IMR-90 (cell line): ENCODE results near the gene GLDC. TPM values are rescaled to one million over a fixed set of nuclear protein-coding genes. Genes with fewer than 3 reads are reported as not detected.

Experiments used
- ATAC-seq: fragments of 200-7000 bp; cut with Tn5 transposase; 2 replicates; pipeline ENCODE4 v1.9.1; 2020; ENCODE audit warnings: low read depth, mild to moderate bottlenecking, moderate library complexity
- BruUV-seq: library from RNA; stranded (reverse); fragments of 400-500 nt; replicated peaks from 2 replicates; lab custom pipeline; 2021; lab: Mats Ljungman, UMichigan
- CTCF ChIA-PET: fragments of 300-600 bp; formaldehyde crosslinking; extraction: SDS; loops from one replicate; lab custom pipeline; 2021; ENCODE audit warnings: antibody characterized with exemption; lab: Yijun Ruan, JAX
- POLR2A ChIA-PET: fragments of 300-600 bp; sonication (Branson Sonifier 250); formaldehyde crosslinking; loops from one replicate; lab custom pipeline; 2022; ENCODE audit warnings: antibody characterized with exemption; ENCODE audit not compliant: unreplicated experiment; lab: Charles Lee
- DNase-seq: peaks from one replicate; pipeline ENCODE4 v3.0.0; 2013
- H2AFZ ChIP-seq: replicated peaks from 2 replicates; pipeline ENCODE3; 2013; ENCODE audit warnings: low read length, mild to moderate bottlenecking; ENCODE audit not compliant: poor library complexity
- H2AK5ac ChIP-seq: 2 replicates; pipeline ENCODE4 v1.6.1; 2013; ENCODE audit warnings: low read depth, low read length, inconsistent platforms
- H2AK9ac ChIP-seq: replicated peaks from 2 replicates; pipeline ENCODE3; 2013; ENCODE audit warnings: mild to moderate bottlenecking, low read depth, low read length, moderate library complexity; ENCODE audit not compliant: poor library complexity
- H2BK120ac ChIP-seq: 2 replicates; pipeline ENCODE4 v1.6.1; 2013; ENCODE audit warnings: low read depth, low read length, inconsistent platforms
- H2BK15ac ChIP-seq: 3 replicates; pipeline ENCODE4 v1.6.1; 2013; ENCODE audit warnings: low read depth, low read length, inconsistent platforms
- H2BK20ac ChIP-seq: 2 replicates; pipeline ENCODE4 v1.6.1; 2013; ENCODE audit warnings: low read depth, mild to moderate bottlenecking, inconsistent platforms, low read length, moderate library complexity
- H2BK5ac ChIP-seq: 2 replicates; pipeline ENCODE4 v1.6.1; 2013; ENCODE audit warnings: mild to moderate bottlenecking, low read depth, low read length, inconsistent platforms; ENCODE audit not compliant: poor library complexity, severe bottlenecking
- H3K14ac ChIP-seq: replicated peaks from 2 replicates; pipeline ENCODE4 v1.6.1; 2013; ENCODE audit warnings: low read depth, low read length, inconsistent platforms
- H3K18ac ChIP-seq: 2 replicates; pipeline ENCODE4 v1.6.1; 2013; ENCODE audit warnings: low read depth, low read length, control low read depth
- H3K23ac ChIP-seq: 2 replicates; pipeline ENCODE4 v1.6.1; 2013; ENCODE audit warnings: low read depth, low read length, inconsistent platforms
- H3K27ac ChIP-seq: 2 replicates; pipeline ENCODE4 v1.5.1; 2013; ENCODE audit warnings: mild to moderate bottlenecking, control low read depth, low read length; ENCODE audit not compliant: insufficient read depth
- H3K27me3 ChIP-seq: 2 replicates; pipeline ENCODE4 v1.6.1; 2013; ENCODE audit warnings: low read length; ENCODE audit not compliant: control insufficient read depth, insufficient read depth
- H3K36me3 ChIP-seq: 2 replicates; pipeline ENCODE4 v1.6.1; 2013; ENCODE audit warnings: low read length, mixed read lengths; ENCODE audit not compliant: control insufficient read depth, insufficient read depth
- H3K4ac ChIP-seq: 2 replicates; pipeline ENCODE4 v1.6.1; 2013; ENCODE audit warnings: low read depth, low read length, inconsistent platforms
- H3K4me1 ChIP-seq: 2 replicates; pipeline ENCODE4 v1.6.1; 2013; ENCODE audit warnings: low read length, mixed read lengths; ENCODE audit not compliant: control insufficient read depth, insufficient read depth
- H3K4me2 ChIP-seq: 2 replicates; pipeline ENCODE4 v1.6.1; 2013; ENCODE audit warnings: low read depth, mild to moderate bottlenecking, control low read depth, low read length, moderate library complexity
- H3K4me3 ChIP-seq: 2 replicates; pipeline ENCODE4 v1.5.1; 2013; ENCODE audit warnings: low read depth, mild to moderate bottlenecking, control low read depth, low read length, moderate library complexity; ENCODE audit not compliant: insufficient read depth
- H3K56ac ChIP-seq: 2 replicates; pipeline ENCODE4 v1.6.1; 2013; ENCODE audit warnings: low read length, inconsistent platforms; ENCODE audit not compliant: insufficient read depth; ENCODE audit errors: extremely low read depth
- H3K79me1 ChIP-seq, 2 experiments: 2 replicates each; pipeline ENCODE4 v1.6.1; 2013; ENCODE audit warnings: low read length in 2 of 2, inconsistent platforms in 1 of 2, low read depth in 1 of 2
- H3K9ac ChIP-seq: 2 replicates; pipeline ENCODE4 v1.6.1; 2013; ENCODE audit warnings: low read depth, low read length, control low read depth
- H3K9me1 ChIP-seq: 2 replicates; pipeline ENCODE4 v1.6.1; 2013; ENCODE audit warnings: low read length, inconsistent platforms; ENCODE audit not compliant: insufficient read depth
- H3K9me3 ChIP-seq: 2 replicates; pipeline ENCODE4 v1.6.1; 2013; ENCODE audit warnings: low read length; ENCODE audit not compliant: control insufficient read depth, insufficient read depth
- H4K20me1 ChIP-seq: 2 replicates; pipeline ENCODE4 v1.6.1; 2013; ENCODE audit warnings: low read length, inconsistent platforms; ENCODE audit not compliant: insufficient read depth
- H4K5ac ChIP-seq: 2 replicates; pipeline ENCODE4 v1.6.1; 2013; ENCODE audit warnings: mild to moderate bottlenecking, low read depth, low read length, control low read depth
- H4K8ac ChIP-seq, 2 experiments: 2 replicates each; pipeline ENCODE4 v1.6.1; 2013; ENCODE audit warnings: low read depth in 2 of 2, low read length in 2 of 2, control low read depth in 1 of 2, inconsistent platforms in 1 of 2
- H4K91ac ChIP-seq: 2 replicates; pipeline ENCODE4 v1.6.1; 2013; ENCODE audit warnings: low read depth, low read length, inconsistent platforms; ENCODE audit not compliant: insufficient read depth
- BHLHE40 ChIP-seq: fragments of 150-350 bp; IDR thresholded peaks from 2 replicates; pipeline ENCODE4 v1.6.1; 2016; ENCODE audit warnings: mild to moderate bottlenecking, low read depth, low read length
- CEBPB ChIP-seq: IDR thresholded peaks from 2 replicates; pipeline ENCODE4 v1.6.1; 2012; ENCODE audit warnings: low read depth, low read length, improper control_type of control experiment
- FOS ChIP-seq: fragments of 150-350 bp; IDR thresholded peaks from 2 replicates; pipeline ENCODE4 v1.6.1; 2016; ENCODE audit warnings: low read depth, low read length
- MAFK ChIP-seq: IDR thresholded peaks from 2 replicates; pipeline ENCODE4 v1.6.1; 2012; ENCODE audit warnings: low read depth, low read length, improper control_type of control experiment
- MAZ ChIP-seq: IDR thresholded peaks from 2 replicates; pipeline ENCODE4 v1.6.1; 2012; ENCODE audit warnings: low read depth, mild to moderate bottlenecking, low read length, improper control_type of control experiment, moderate library complexity, borderline replicate concordance
- MXI1 ChIP-seq: IDR thresholded peaks from 2 replicates; pipeline ENCODE4 v1.6.1; 2012; ENCODE audit warnings: low read depth, mild to moderate bottlenecking, low read length, moderate library complexity, borderline replicate concordance
- NFE2L2 ChIP-seq: fragments of 150-350 bp; IDR thresholded peaks from 2 replicates; pipeline ENCODE4 v1.6.1; 2016; ENCODE audit warnings: low read depth, mild to moderate bottlenecking, low read length
- POLR2A ChIP-seq: IDR thresholded peaks from 2 replicates; pipeline ENCODE4 v1.6.1; 2012; ENCODE audit warnings: mild to moderate bottlenecking, low read depth, low read length
- RAD21 ChIP-seq: IDR thresholded peaks from 2 replicates; pipeline ENCODE4 v1.6.1; 2012; ENCODE audit warnings: low read length, improper control_type of control experiment
- RCOR1 ChIP-seq: IDR thresholded peaks from 2 replicates; pipeline ENCODE4 v1.6.1; 2012; ENCODE audit warnings: mild to moderate bottlenecking, low read length, improper control_type of control experiment; ENCODE audit not compliant: insufficient replicate concordance
- RFX5 ChIP-seq: IDR thresholded peaks from 2 replicates; pipeline ENCODE4 v1.8.0; 2012; ENCODE audit warnings: low read depth, mild to moderate bottlenecking, low read length, moderate library complexity
- SMC3 ChIP-seq: fragments of 150-350 bp; IDR thresholded peaks from 2 replicates; pipeline ENCODE4 v1.6.1; 2016; ENCODE audit warnings: low read depth, mild to moderate bottlenecking, antibody characterized with exemption, low read length, moderate library complexity
- WGBS, 2 experiments: methylation state at CpG; one replicate each; pipeline versions ENCODE4 v1.1.5 to v1.1.7; 2013; ENCODE audit warnings: missing lambda C conversion rate in 2 of 2; ENCODE audit not compliant: insufficient read length in 1 of 2; ENCODE audit errors: extremely low coverage in 2 of 2; 5-methylcytosine and 5-hydroxymethylcytosine counted together
- dilution Hi-C: fragments of 300-500 bp; cut with HindIII; formaldehyde crosslinking; loops from one replicate; pipeline ENCODE4 v1.14.3; 2018; ENCODE audit warnings: low sequenced_read_pairs; ENCODE audit not compliant: unreplicated experiment
- in situ Hi-C: fragments of 300-500 bp; cut with MboI; formaldehyde crosslinking; loops from 3 replicates; pipeline ENCODE4 v1.14.3; 2019; ENCODE audit warnings: low sequenced_read_pairs, inconsistent platforms, mixed read lengths
- intact Hi-C: fragments of 100-400 bp; cut with micrococcal nuclease; formaldehyde crosslinking; loops from 2 replicates; pipeline ENCODE4 v1.10.0; 2022
- polyA plus RNA-seq, 3 experiments: library from polyadenylated mRNA; depleted of rRNA; stranded (reverse); fragments of >200 nt; gene quantifications; 2 replicates each; pipeline ENCODE4 v1.2.3, GENCODE V29; 2012; ENCODE audit warnings: low replicate concordance in 1 of 3
- total RNA-seq: library from RNA; depleted of rRNA; stranded (reverse); fragments of >200 nt; gene quantifications from 2 replicates; pipeline ENCODE4 v1.2.3, GENCODE V29; 2012
- TF ChIP-seq, protein P1 (sequence below): fragments of 150-350 bp; IDR thresholded peaks from 2 replicates; pipeline ENCODE4 v1.6.1; 2016; ENCODE audit warnings: low read depth, mild to moderate bottlenecking, low read length, moderate library complexity, borderline replicate concordance
- TF ChIP-seq, protein P2 (sequence below): conservative IDR thresholded peaks from 2 replicates; pipeline ENCODE4 v1.5.1; 2012; ENCODE audit warnings: mild to moderate bottlenecking, low read depth, low read length, improper control_type of control experiment
- TF ChIP-seq, protein P3 (sequence below): fragments of 150-350 bp; IDR thresholded peaks from 2 replicates; pipeline ENCODE4 v1.6.1; 2017; ENCODE audit warnings: mild to moderate bottlenecking, antibody characterized with exemption, low read length, low read depth

GLDC gene
- total and polyA plus RNA-seq, 2 of the 4 experiments (the other 2 are of a cell fraction): 0.36 to 0.50 TPM

DNA sequence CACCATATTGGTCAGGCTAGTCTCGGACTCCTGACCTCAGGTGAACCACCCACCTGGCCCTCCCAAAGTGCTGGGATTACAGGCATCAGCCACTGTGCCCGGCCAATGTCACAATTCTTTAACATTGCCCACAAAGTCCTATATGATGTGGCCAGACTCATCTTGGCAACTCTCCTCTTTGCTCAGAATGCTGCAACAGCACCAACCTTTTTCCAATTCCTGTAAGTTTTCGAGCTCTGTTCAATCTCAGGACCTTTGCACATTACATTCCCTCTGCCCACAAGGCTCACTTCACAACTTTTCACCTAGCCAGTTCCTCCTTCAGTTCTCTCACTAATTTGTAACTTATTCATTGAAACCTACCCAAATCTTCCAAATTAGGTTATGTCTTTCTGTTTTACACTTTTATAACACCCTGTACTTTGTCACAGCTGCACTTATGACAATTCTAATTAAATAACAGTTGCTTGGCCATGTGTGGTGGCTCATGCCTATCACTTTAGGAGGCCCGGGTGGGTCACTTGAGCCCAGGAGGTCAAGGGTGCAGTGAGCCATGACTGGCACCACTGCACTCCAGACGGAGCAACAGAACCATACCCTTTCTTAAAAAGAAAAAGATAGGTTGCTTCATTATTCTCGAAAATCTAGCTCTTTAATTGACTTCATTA, 30.9 kb upstream of the GLDC start:
- no peaks in the 10 kb centered on the region for H3K9me1 ChIP-seq
- 66% methylated on average over 3 of the region's 6 CpGs; no CpG with 5 or more reads in 1 of the 2 experiments for WGBS, 2 experiments
- no peak overlapping the region for H2BK120ac ChIP-seq
- H3K23ac ChIP-seq: no peak overlapping the region
- no peak overlapping the region for H3K14ac ChIP-seq
- intact Hi-C loops: no loop called here
- no peaks in the 10 kb centered on the region for H3K79me1 ChIP-seq
- H3K27me3 ChIP-seq: no peaks in the 10 kb centered on the region; the same call in 1 of the 2 replicates
- no peak overlapping the region for H3K18ac ChIP-seq
- TF ChIP-seq, protein P1, sequence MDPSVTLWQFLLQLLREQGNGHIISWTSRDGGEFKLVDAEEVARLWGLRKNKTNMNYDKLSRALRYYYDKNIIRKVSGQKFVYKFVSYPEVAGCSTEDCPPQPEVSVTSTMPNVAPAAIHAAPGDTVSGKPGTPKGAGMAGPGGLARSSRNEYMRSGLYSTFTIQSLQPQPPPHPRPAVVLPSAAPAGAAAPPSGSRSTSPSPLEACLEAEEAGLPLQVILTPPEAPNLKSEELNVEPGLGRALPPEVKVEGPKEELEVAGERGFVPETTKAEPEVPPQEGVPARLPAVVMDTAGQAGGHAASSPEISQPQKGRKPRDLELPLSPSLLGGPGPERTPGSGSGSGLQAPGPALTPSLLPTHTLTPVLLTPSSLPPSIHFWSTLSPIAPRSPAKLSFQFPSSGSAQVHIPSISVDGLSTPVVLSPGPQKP: no peak
- TF ChIP-seq FOS: no peak
- no peak for TF ChIP-seq MXI1
- no peak for TF ChIP-seq RCOR1
- TF ChIP-seq, protein P2, sequence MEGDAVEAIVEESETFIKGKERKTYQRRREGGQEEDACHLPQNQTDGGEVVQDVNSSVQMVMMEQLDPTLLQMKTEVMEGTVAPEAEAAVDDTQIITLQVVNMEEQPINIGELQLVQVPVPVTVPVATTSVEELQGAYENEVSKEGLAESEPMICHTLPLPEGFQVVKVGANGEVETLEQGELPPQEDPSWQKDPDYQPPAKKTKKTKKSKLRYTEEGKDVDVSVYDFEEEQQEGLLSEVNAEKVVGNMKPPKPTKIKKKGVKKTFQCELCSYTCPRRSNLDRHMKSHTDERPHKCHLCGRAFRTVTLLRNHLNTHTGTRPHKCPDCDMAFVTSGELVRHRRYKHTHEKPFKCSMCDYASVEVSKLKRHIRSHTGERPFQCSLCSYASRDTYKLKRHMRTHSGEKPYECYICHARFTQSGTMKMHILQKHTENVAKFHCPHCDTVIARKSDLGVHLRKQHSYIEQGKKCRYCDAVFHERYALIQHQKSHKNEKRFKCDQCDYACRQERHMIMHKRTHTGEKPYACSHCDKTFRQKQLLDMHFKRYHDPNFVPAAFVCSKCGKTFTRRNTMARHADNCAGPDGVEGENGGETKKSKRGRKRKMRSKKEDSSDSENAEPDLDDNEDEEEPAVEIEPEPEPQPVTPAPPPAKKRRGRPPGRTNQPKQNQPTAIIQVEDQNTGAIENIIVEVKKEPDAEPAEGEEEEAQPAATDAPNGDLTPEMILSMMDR: no peak
- no peak for TF ChIP-seq CEBPB
- TF ChIP-seq NFE2L2: no peak
- TF ChIP-seq SMC3: no peak
- no peak for TF ChIP-seq MAFK
- no peak for TF ChIP-seq POLR2A
- TF ChIP-seq BHLHE40: no peak
- TF ChIP-seq, protein P3, sequence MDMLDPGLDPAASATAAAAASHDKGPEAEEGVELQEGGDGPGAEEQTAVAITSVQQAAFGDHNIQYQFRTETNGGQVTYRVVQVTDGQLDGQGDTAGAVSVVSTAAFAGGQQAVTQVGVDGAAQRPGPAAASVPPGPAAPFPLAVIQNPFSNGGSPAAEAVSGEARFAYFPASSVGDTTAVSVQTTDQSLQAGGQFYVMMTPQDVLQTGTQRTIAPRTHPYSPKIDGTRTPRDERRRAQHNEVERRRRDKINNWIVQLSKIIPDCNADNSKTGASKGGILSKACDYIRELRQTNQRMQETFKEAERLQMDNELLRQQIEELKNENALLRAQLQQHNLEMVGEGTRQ: no peak
- TF ChIP-seq RFX5: no peak
- no peak for TF ChIP-seq MAZ
- TF ChIP-seq RAD21: no peak
- H3K9ac ChIP-seq: no peak overlapping the region
- no peak overlapping the region for H3K27ac ChIP-seq
- H4K20me1 ChIP-seq: no peaks in the 10 kb centered on the region
- H4K91ac ChIP-seq: no peak overlapping the region
- no peak overlapping the region for H2BK15ac ChIP-seq
- H2BK20ac ChIP-seq: no peak overlapping the region
- no peak overlapping the region for H2AK9ac ChIP-seq
- no peak for DNase-seq
- dilution Hi-C loops: no loop called here
- H3K56ac ChIP-seq: no peak overlapping the region
- no peaks in the 10 kb centered on the region for H3K36me3 ChIP-seq
- in situ Hi-C loops: no loop called here
- BruUV-seq: no TSS peak
- no peak overlapping the region for H2AK5ac ChIP-seq
- H2AFZ ChIP-seq: no peak overlapping the region
- no peaks in the 10 kb centered on the region for H3K9me3 ChIP-seq
- H3K4me2 ChIP-seq: no peak overlapping the region
- no peak overlapping the region for H4K8ac ChIP-seq
- no peak overlapping the region for H3K4ac ChIP-seq
- H4K5ac ChIP-seq: no peak overlapping the region
- H3K4me1 ChIP-seq: no peaks in the 10 kb centered on the region
- H2BK5ac ChIP-seq: no peak overlapping the region
- H3K4me3 ChIP-seq: no peak overlapping the region
- CTCF ChIA-PET: interaction anchor here (1.0 kb wide), 1 partner anchor 9 kb away, joined by 5 read pairs; no protein-coding TSS in a partner anchor
- POLR2A ChIA-PET: no interaction called here
- ATAC-seq: no peak
